Activated naive CD8-positive, alpha-beta T cell treated with anti-CD3 and anti-CD28 coated beads, Interleukin-2, amount 10 ng/mL, durations not matched to agents 7 days and 5 days (primary cell): ENCODE data around the gene RPS6KA6. TPM values are rescaled to one million over a fixed set of nuclear protein-coding genes. Genes with fewer than 3 reads are reported as not detected.

ENCODE experiments used
- ATAC-seq: fragments of 150-1000 bp; cut with Tn5 transposase; one replicate; pipeline ENCODE4 v1.10.0; 2021; ENCODE audit warnings: low read depth, moderate library complexity
- POLR2A ChIA-PET: fragments of 350-600 bp; sonication (Branson Sonifier 250); formaldehyde crosslinking; loops from one replicate; lab custom pipeline; 2021; ENCODE audit warnings: antibody characterized with exemption; lab: Charles Lee
- DNase-seq: peaks from one replicate; pipeline ENCODE4 v3.0.0; 2021
- H3K27ac Mint-ChIP-seq: one replicate; pipeline ENCODE4 v1.8.0; 2022; ENCODE audit warnings: mild to moderate bottlenecking, mixed read lengths
- H3K27me3 Mint-ChIP-seq: one replicate; pipeline ENCODE4 v1.8.0; 2022; ENCODE audit warnings: mild to moderate bottlenecking, moderate library complexity, mixed read lengths
- H3K36me3 Mint-ChIP-seq: one replicate; pipeline ENCODE4 v1.8.0; 2021; ENCODE audit warnings: mild to moderate bottlenecking, mixed read lengths
- H3K4me1 Mint-ChIP-seq: one replicate; pipeline ENCODE4 v1.8.0; 2021; ENCODE audit warnings: mixed read lengths
- H3K4me3 Mint-ChIP-seq: one replicate; pipeline ENCODE4 v1.8.0; 2022; ENCODE audit warnings: mild to moderate bottlenecking, moderate library complexity, mixed read lengths
- H3K9me3 Mint-ChIP-seq: one replicate; pipeline ENCODE4 v1.8.0; 2021; ENCODE audit warnings: mixed read lengths
- total RNA-seq, 2 experiments: library from RNA; stranded (reverse); gene quantifications; one replicate each; pipeline ENCODE4 v1.2.3, GENCODE V29; 2021

RPS6KA6 gene
- under 1 TPM in 1 of 2 experiments, not detected in 1; 0.51 TPM for total RNA-seq

- POLR2A ChIA-PET = no interaction called here
- DNase-seq = peak; percentile 28
- H3K4me1 Mint-ChIP-seq = peaks cover 1% of the 10 kb centered on the region
- peak within 1 kb of the TSS; percentile 71 for H3K4me3 Mint-ChIP-seq
- H3K27me3 Mint-ChIP-seq = peaks cover 13% of the 10 kb centered on the region
- peaks cover 2% of the 10 kb centered on the region for H3K9me3 Mint-ChIP-seq
- H3K36me3 Mint-ChIP-seq = no peaks in the 10 kb centered on the region
- peak; percentile 47 for ATAC-seq
- H3K27ac Mint-ChIP-seq = no peak within 1 kb of the TSS
These were observed at the start of gene RPS6KA6 for GRCh38 chrX:84187533-84188319. Gene RPS6KA6, minus strand, starts transcription at chrX:84188199. Its CDS starts 300 bp downstream, at chrX:84187899.

GRCh38 chrX:84224741-84225140 is 36.7 kb upstream of the RPS6KA6 start:
- H3K4me1 Mint-ChIP-seq = no peaks in the 10 kb centered on the region
- POLR2A ChIA-PET = no interaction called here
- ATAC-seq = no peak
- no peaks in the 10 kb centered on the region for H3K27me3 Mint-ChIP-seq
- no peaks in the 10 kb centered on the region for H3K9me3 Mint-ChIP-seq
- no peak for DNase-seq
- no peak overlapping the region for H3K4me3 Mint-ChIP-seq
- no peaks in the 10 kb centered on the region for H3K36me3 Mint-ChIP-seq
- no peak overlapping the region for H3K27ac Mint-ChIP-seq

DNA sequence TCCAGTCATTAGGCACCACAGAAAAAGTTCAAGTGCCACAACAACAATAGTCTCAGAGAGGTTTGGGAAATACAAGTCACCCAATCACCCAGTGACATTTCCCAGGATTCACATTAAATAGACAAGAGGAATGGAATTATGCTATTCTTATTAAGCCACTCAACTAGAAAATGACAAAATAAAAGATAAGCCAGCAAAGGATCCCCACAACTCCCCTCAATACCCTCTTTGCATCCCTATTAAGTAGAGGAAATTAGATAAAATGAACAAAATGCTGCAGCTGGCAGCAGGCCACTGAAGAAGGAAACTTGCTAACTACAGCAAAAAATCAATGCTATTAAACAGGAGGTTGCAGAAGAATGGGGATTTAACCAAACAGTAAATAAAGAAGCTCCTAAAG is 35.3 kb upstream of the RPS6KA6 start:
- DNase-seq (no peak), ATAC-seq (no peak)
- no peaks in the 10 kb centered on the region for H3K9me3 Mint-ChIP-seq
- no peaks in the 10 kb centered on the region for H3K36me3 Mint-ChIP-seq
- H3K4me3 Mint-ChIP-seq = no peak overlapping the region
- no peaks in the 10 kb centered on the region for H3K27me3 Mint-ChIP-seq
- H3K4me1 Mint-ChIP-seq = no peaks in the 10 kb centered on the region
- no peak overlapping the region for H3K27ac Mint-ChIP-seq
- POLR2A ChIA-PET = no interaction called here

DNA sequence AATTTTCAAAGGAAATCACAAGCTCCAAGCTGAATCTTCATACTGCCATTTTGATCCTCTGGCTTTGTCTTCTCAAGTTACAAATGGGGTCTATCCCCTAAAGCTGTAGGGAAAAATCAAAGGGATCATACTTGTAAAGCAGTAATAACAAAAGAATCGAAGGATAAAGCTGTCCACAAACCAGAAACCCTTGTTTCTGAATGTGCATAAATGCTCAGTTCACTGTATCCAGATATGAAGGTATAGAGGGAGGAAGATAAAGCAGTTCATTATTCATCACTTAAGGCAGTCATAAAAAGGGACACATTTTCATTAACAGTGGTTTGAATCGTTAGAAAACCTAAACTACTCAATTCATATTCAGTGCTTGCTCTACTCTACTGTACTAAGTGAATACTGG is 33.2 kb upstream of the RPS6KA6 start:
- POLR2A ChIA-PET = no interaction called here
- ATAC-seq = no peak

GRCh38 chrX:84219551-84219950 is 31.6 kb upstream of the RPS6KA6 start:
- H3K36me3 Mint-ChIP-seq = no peaks in the 10 kb centered on the region
- H3K4me3 Mint-ChIP-seq = no peak overlapping the region
- H3K27me3 Mint-ChIP-seq = no peaks in the 10 kb centered on the region
- DNase-seq (no peak), ATAC-seq (no peak)
- H3K9me3 Mint-ChIP-seq = no peaks in the 10 kb centered on the region
- H3K4me1 Mint-ChIP-seq = no peaks in the 10 kb centered on the region
- H3K27ac Mint-ChIP-seq = no peak overlapping the region
- POLR2A ChIA-PET = no interaction called here

More for the DNA sequence above, 33.2 kb upstream of the RPS6KA6 start:
- Mint-ChIP-seq H3K27ac (no peak overlapping the region), H3K9me3 (no peaks in the 10 kb centered on the region), H3K27me3 (no peaks in the 10 kb centered on the region), H3K4me1 (no peaks in the 10 kb centered on the region), H3K4me3 (no peak overlapping the region), H3K36me3 (no peaks in the 10 kb centered on the region)
- DNase-seq = no peak

DNA sequence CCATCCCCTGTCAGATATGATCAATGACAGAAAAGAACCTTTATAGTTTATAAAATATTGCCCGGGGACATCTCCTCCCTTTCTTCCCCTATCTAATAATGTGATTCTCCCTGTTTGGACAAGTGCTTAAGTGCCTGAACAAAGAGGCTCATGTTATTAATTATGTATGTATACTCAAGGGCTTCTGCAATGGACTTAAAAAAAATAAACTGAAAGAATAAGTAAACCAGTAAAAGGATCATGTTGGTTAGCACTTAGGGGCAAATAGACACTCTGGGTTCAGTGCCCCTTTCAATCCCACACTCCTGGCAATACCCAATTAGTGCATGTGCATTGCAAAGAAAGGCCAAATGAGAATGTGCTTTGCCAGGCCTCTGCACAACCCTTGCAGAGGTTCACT is 30.7 kb upstream of the RPS6KA6 start:
- POLR2A ChIA-PET = no interaction called here
- H3K27ac Mint-ChIP-seq = no peak overlapping the region
- no peaks in the 10 kb centered on the region for H3K27me3 Mint-ChIP-seq
- H3K9me3 Mint-ChIP-seq = no peaks in the 10 kb centered on the region
- H3K4me1 Mint-ChIP-seq = no peaks in the 10 kb centered on the region
- H3K4me3 Mint-ChIP-seq = no peak overlapping the region
- H3K36me3 Mint-ChIP-seq = no peaks in the 10 kb centered on the region
- DNase-seq (no peak), ATAC-seq (no peak)

DNA sequence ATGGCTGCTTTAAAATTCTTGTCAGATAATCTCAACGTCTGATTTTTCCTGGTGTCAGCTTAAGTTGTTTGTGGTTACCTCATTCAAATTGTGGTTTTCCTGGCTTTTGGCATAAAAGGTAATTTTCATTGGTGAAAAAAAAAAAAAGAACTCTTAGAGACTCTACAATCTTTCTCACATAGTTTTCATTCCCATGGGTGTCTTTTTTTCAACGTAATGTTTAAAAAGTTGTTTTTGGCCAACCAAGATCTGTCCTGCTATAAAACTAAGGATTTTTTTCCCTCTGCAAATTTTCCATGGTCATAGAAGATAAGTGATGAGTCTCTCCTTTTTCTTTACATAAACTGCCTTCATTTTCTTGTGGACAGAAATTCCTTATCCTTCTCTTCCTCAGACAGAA is 28.9 kb upstream of the RPS6KA6 start:
- H3K27me3 Mint-ChIP-seq = no peaks in the 10 kb centered on the region
- ATAC-seq (no peak), DNase-seq (no peak)
- H3K4me1 Mint-ChIP-seq = no peaks in the 10 kb centered on the region
- POLR2A ChIA-PET = no interaction called here
- no peaks in the 10 kb centered on the region for H3K36me3 Mint-ChIP-seq
- no peak overlapping the region for H3K27ac Mint-ChIP-seq
- H3K9me3 Mint-ChIP-seq = no peaks in the 10 kb centered on the region
- H3K4me3 Mint-ChIP-seq = no peak overlapping the region

DNA sequence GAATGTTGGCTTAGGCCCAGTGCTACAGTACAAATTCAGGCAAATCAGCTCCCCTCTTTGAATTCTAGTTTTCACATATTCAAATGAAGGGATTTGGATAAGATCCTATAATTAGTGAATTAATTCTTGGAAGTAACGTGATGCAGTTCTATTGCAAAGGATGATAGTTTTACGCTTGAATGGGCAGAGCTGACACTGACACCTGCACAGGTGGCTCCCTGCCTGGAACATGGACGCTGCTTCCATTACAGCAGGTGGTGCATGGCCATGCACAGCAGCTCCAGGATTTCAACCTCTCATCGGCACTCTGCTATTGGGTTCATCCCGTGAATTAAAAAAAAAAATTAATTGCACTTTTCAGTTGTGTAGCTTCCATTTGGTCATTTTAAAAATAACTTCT is 28.4 kb upstream of the RPS6KA6 start:
- POLR2A ChIA-PET = no interaction called here
- Mint-ChIP-seq H3K4me1 (no peaks in the 10 kb centered on the region), H3K4me3 (no peak overlapping the region), H3K27me3 (no peaks in the 10 kb centered on the region), H3K36me3 (no peaks in the 10 kb centered on the region), H3K27ac (no peak overlapping the region), H3K9me3 (no peaks in the 10 kb centered on the region)
- DNase-seq = no peak
- no peak for ATAC-seq

DNA sequence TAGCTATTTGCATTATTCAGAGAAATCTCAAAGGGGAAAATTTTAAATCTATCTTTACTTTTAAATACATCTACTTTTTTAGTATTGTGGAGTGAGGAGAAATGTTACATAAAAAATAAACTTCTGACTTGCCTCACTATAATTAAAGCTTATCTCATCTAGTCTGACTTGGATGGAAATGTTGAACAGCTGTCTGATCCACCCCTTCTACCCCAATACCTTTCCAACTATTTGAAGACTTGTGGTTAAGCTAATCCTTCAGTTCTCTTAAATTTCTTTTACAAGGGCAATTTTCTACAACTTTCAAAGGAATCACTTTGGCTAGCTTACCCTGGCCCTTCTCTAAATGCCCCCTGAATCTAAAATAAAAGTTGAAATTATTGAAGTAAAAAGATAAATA is 17.3 kb upstream of the RPS6KA6 start:
- Mint-ChIP-seq H3K27me3 (peaks cover 2% of the 10 kb centered on the region), H3K9me3 (no peaks in the 10 kb centered on the region), H3K27ac (no peak overlapping the region), H3K36me3 (no peaks in the 10 kb centered on the region), H3K4me3 (no peak overlapping the region), H3K4me1 (no peaks in the 10 kb centered on the region)
- DNase-seq (no peak), ATAC-seq (no peak)
- POLR2A ChIA-PET = no interaction called here

DNA sequence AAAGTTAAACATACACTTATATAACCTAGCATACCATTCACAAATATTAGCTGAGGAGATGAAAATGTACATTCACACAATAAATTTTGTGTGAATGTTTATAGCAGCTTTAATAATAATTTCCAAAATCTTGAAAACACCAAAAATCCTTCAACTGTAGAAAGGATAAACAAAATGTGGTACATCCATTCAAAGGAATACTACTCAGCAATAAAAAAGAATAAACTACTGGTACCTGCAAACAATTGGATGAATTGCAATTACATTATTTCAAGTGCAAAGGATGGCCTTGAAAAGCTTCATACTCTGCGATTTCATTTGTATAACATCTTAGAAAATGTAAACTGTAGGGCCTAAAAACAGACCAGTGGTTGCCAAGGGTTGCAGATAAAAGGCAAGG is 11.7 kb upstream of the RPS6KA6 start:
- Mint-ChIP-seq H3K27me3 (peaks cover 2% of the 10 kb centered on the region), H3K4me3 (no peak overlapping the region), H3K4me1 (no peaks in the 10 kb centered on the region), H3K9me3 (no peaks in the 10 kb centered on the region), H3K27ac (no peak overlapping the region), H3K36me3 (no peaks in the 10 kb centered on the region)
- no peak for ATAC-seq
- DNase-seq = no peak
- POLR2A ChIA-PET = no interaction called here

GRCh38 chrX:84197550-84197949 is 9.6 kb upstream of the RPS6KA6 start:
- Mint-ChIP-seq H3K27me3 (no peaks in the 10 kb centered on the region), H3K36me3 (no peaks in the 10 kb centered on the region), H3K4me1 (no peaks in the 10 kb centered on the region), H3K9me3 (no peaks in the 10 kb centered on the region), H3K27ac (no peak overlapping the region), H3K4me3 (no peak overlapping the region)
- DNase-seq (no peak), ATAC-seq (no peak)
- POLR2A ChIA-PET = no interaction called here

DNA sequence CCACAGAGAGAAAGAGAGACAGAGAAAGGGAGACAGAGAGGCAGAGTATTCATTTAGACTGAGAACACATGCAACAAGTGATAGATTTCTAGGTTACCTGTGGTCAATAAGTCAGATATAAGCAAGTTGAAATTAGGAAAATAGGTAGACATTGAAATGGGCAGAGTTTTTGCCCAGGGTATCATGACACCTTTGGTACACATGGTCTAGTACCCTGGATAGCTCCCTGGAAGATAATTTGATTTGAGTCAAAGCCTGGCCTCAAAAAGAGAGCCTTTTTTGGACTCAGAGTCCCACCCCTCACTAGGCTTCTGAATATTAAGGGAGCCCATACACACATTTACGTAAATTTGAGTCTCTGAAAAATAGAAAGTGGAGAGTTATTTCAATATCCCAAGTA is 4.0 kb upstream of the RPS6KA6 start:
- no peaks in the 10 kb centered on the region for H3K36me3 Mint-ChIP-seq
- no peak overlapping the region for H3K4me3 Mint-ChIP-seq
- H3K9me3 Mint-ChIP-seq = peaks cover 2% of the 10 kb centered on the region
- POLR2A ChIA-PET = no interaction called here
- peaks cover 6% of the 10 kb centered on the region for H3K27me3 Mint-ChIP-seq
- no peak for DNase-seq
- H3K4me1 Mint-ChIP-seq = peaks cover 1% of the 10 kb centered on the region
- ATAC-seq = no peak
- H3K27ac Mint-ChIP-seq = no peak overlapping the region

DNA sequence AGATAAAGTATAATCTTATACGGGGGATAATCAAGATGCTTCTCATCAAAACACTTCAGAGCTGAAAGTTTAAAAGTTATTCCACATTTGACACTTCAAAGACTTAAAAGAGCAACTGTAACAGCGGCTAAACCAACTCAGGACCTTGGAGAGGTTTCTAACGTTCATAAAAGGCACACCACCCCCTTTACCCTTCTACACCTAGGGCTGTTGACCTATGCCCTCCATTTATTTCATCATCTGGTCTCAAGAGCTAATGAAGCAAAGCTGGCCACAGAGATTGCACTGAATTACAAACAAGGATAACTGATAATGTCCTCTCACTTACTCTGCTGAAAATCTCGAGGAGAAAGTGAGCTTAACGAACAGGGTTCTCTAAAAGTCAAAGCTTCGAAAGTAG is 1.1 kb upstream of the RPS6KA6 start:
- DNase-seq = no peak
- POLR2A ChIA-PET = no interaction called here
- H3K9me3 Mint-ChIP-seq = peaks cover 2% of the 10 kb centered on the region
- H3K4me3 Mint-ChIP-seq = no peak overlapping the region
- no peak overlapping the region for H3K27ac Mint-ChIP-seq
- ATAC-seq = no peak
- H3K4me1 Mint-ChIP-seq = peaks cover 1% of the 10 kb centered on the region
- peaks cover 13% of the 10 kb centered on the region for H3K27me3 Mint-ChIP-seq
- no peaks in the 10 kb centered on the region for H3K36me3 Mint-ChIP-seq

DNA sequence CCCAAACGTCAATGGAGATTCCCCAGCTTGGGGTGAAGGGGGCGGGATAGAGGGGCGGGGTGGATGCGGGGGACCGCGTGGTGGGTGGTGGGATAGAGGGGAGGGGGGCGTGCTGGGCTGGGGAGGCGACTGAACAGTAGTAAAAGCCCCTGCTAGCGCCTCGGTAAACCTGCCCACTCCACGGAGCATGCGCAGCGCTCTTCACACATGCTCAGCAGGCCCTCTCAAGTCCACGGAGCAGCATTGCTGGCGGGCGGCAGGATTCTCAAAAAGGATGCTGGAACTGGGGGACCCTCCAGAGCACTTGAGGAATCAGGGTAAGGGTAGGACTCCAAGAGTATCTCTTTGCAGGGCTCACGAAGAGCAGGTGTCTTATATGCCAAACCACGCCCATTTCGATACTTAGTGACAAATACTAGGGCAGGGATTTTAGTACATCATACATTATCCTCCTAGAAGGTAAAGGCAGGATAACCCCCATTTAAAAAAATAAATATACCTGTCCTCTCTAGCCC is 378 bp upstream of the RPS6KA6 start:
- H3K4me3 Mint-ChIP-seq = peak overlapping the region; percentile 32
- H3K27me3 Mint-ChIP-seq = peaks cover 13% of the 10 kb centered on the region
- POLR2A ChIA-PET = no interaction called here
- H3K9me3 Mint-ChIP-seq = peaks cover 2% of the 10 kb centered on the region
- H3K36me3 Mint-ChIP-seq = no peaks in the 10 kb centered on the region
- no peak for DNase-seq
- H3K27ac Mint-ChIP-seq = no peak overlapping the region
- ATAC-seq = no peak
- H3K4me1 Mint-ChIP-seq = peaks cover 1% of the 10 kb centered on the region
